WTC11 (cell line): Measurements from ENCODE around the gene TBC1D14. TPM values are rescaled to one million over a fixed set of nuclear protein-coding genes. Genes with fewer than 3 reads are reported as not detected.

Source experiments
- ATAC-seq: fragments of 200-7000 bp; cut with Tn5 transposase; 2 replicates; pipeline ENCODE4 v1.10.0; 2021; ENCODE audit warnings: mild to moderate bottlenecking, moderate library complexity
- CTCF ChIA-PET: fragments of 300-600 bp; sonication (Branson Sonifier 250); formaldehyde crosslinking; loops from one replicate; lab custom pipeline; 2021; ENCODE audit warnings: antibody characterized with exemption; lab: Charles Lee
- POLR2A ChIA-PET: fragments of 350-600 bp; sonication (Branson Sonifier 250); formaldehyde crosslinking; loops from one replicate; lab custom pipeline; 2021; ENCODE audit warnings: antibody characterized with exemption; lab: Charles Lee
- DNase-seq: peaks from one replicate; pipeline ENCODE4 v3.0.0; 2021; ENCODE audit warnings: low spot score
- H3K27ac Mint-ChIP-seq: 2 replicates; pipeline ENCODE4 v1.8.0; 2021; ENCODE audit warnings: mixed read lengths
- H3K27me3 Mint-ChIP-seq: 2 replicates; pipeline ENCODE4 v1.8.0; 2021; ENCODE audit warnings: low read depth, mild to moderate bottlenecking, moderate library complexity, mixed read lengths
- H3K36me3 Mint-ChIP-seq: 2 replicates; pipeline ENCODE4 v1.8.0; 2021; ENCODE audit warnings: mixed read lengths
- H3K4me1 Mint-ChIP-seq: 2 replicates; pipeline ENCODE4 v1.8.0; 2022; ENCODE audit warnings: mixed read lengths
- H3K4me3 Mint-ChIP-seq: 2 replicates; pipeline ENCODE4 v1.8.0; 2021; ENCODE audit warnings: mild to moderate bottlenecking, moderate library complexity, mixed read lengths
- H3K9me3 Mint-ChIP-seq: 2 replicates; pipeline ENCODE4 v1.8.0; 2021; ENCODE audit warnings: mixed read lengths
- CREB1 ChIP-seq: sonication (generic); formaldehyde crosslinking; IDR thresholded peaks from 2 replicates; pipeline ENCODE4 v1.8.0; 2023; ENCODE audit warnings: mild to moderate bottlenecking, missing genetic modification reagents
- ETV6 ChIP-seq: sonication (generic); formaldehyde crosslinking; IDR thresholded peaks from 2 replicates; pipeline ENCODE4 v1.8.1; 2022; ENCODE audit warnings: mild to moderate bottlenecking, missing genetic modification reagents
- FOXJ3 ChIP-seq: sonication (generic); formaldehyde crosslinking; IDR thresholded peaks from 2 replicates; pipeline ENCODE4 v1.9.0; 2021; ENCODE audit warnings: missing genetic modification reagents, mild to moderate bottlenecking, borderline replicate concordance
- FOXP4 ChIP-seq: sonication (generic); formaldehyde crosslinking; IDR thresholded peaks from 2 replicates; pipeline ENCODE4 v1.8.0; 2022; ENCODE audit warnings: mild to moderate bottlenecking, missing genetic modification reagents
- IRF1 ChIP-seq: sonication (generic); formaldehyde crosslinking; IDR thresholded peaks from 2 replicates; pipeline ENCODE4 v1.8.0; 2023; ENCODE audit warnings: missing genetic modification reagents
- MAX ChIP-seq: sonication (generic); formaldehyde crosslinking; IDR thresholded peaks from 2 replicates; pipeline ENCODE4 v1.8.0; 2022; ENCODE audit warnings: mild to moderate bottlenecking, missing genetic modification reagents
- MXD4 ChIP-seq: fragments of 250-450 bp; sonication (Bioruptor Pico); IDR thresholded peaks from 2 replicates; pipeline ENCODE4 v1.8.0; 2021; ENCODE audit warnings: mild to moderate bottlenecking, moderate library complexity, borderline replicate concordance
- NFATC4 ChIP-seq: fragments of 250-450 bp; sonication (Bioruptor Pico); IDR thresholded peaks from 2 replicates; pipeline ENCODE4 v1.9.0; 2021; ENCODE audit warnings: mild to moderate bottlenecking
- NR1H2 ChIP-seq: sonication (generic); formaldehyde crosslinking; IDR thresholded peaks from 2 replicates; pipeline ENCODE4 v1.9.0; 2021; ENCODE audit warnings: mild to moderate bottlenecking, moderate library complexity, missing genetic modification reagents
- NR3C1 ChIP-seq: sonication (generic); formaldehyde crosslinking; conservative IDR thresholded peaks from 2 replicates; pipeline ENCODE4 v1.8.1; 2023; ENCODE audit warnings: low read depth, mild to moderate bottlenecking, missing genetic modification reagents
- RELA ChIP-seq: sonication (generic); formaldehyde crosslinking; IDR thresholded peaks from 2 replicates; pipeline ENCODE4 v1.8.1; 2022; ENCODE audit warnings: missing genetic modification reagents, mild to moderate bottlenecking, borderline replicate concordance
- RORB ChIP-seq: fragments of 250-450 bp; sonication (Bioruptor Pico); IDR thresholded peaks from 2 replicates; pipeline ENCODE4 v1.9.0; 2021; ENCODE audit warnings: mild to moderate bottlenecking
- total RNA-seq: library from RNA; stranded (reverse); gene quantifications from 3 replicates; pipeline ENCODE4 v1.2.3, GENCODE V29; 2021
- TF ChIP-seq, protein P1 (sequence below): fragments of 250-450 bp; sonication (Bioruptor Pico); IDR thresholded peaks from 2 replicates; pipeline ENCODE4 v1.9.0; 2021; ENCODE audit warnings: mild to moderate bottlenecking, borderline replicate concordance
- TF ChIP-seq, protein P2 (sequence below): sonication (generic); formaldehyde crosslinking; IDR thresholded peaks from 2 replicates; pipeline ENCODE4 v1.8.0; 2023; ENCODE audit warnings: missing genetic modification reagents, mild to moderate bottlenecking, borderline replicate concordance
- TF ChIP-seq, protein P3 (sequence below): fragments of 250-450 bp; sonication (Bioruptor Pico); IDR thresholded peaks from 2 replicates; pipeline ENCODE4 v1.9.0; 2021; ENCODE audit warnings: mild to moderate bottlenecking

Gene TBC1D14
- total RNA-seq, 1 experiment from 2014 or later, result 45.1 TPM

DNA sequence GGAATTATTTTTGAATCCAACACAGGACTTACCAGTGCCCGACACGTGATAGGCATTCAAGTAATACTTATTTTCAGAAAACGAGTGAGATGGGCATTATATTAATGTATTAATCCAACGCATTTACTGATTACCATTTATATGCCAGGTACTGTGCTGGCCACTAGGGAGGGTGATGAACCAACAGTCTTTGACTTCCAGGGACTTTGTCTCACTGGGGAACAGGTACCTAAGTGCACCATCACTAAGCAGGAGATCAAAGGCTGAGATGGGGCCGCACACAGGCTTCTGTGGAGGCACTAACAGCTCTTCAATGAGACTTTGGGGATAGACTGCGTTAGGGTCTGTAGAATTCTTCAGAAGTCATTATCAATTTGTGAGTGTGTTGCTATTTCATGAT is 127.8 kb downstream of the TBC1D14 start (continued):
- TF ChIP-seq, protein P1, sequence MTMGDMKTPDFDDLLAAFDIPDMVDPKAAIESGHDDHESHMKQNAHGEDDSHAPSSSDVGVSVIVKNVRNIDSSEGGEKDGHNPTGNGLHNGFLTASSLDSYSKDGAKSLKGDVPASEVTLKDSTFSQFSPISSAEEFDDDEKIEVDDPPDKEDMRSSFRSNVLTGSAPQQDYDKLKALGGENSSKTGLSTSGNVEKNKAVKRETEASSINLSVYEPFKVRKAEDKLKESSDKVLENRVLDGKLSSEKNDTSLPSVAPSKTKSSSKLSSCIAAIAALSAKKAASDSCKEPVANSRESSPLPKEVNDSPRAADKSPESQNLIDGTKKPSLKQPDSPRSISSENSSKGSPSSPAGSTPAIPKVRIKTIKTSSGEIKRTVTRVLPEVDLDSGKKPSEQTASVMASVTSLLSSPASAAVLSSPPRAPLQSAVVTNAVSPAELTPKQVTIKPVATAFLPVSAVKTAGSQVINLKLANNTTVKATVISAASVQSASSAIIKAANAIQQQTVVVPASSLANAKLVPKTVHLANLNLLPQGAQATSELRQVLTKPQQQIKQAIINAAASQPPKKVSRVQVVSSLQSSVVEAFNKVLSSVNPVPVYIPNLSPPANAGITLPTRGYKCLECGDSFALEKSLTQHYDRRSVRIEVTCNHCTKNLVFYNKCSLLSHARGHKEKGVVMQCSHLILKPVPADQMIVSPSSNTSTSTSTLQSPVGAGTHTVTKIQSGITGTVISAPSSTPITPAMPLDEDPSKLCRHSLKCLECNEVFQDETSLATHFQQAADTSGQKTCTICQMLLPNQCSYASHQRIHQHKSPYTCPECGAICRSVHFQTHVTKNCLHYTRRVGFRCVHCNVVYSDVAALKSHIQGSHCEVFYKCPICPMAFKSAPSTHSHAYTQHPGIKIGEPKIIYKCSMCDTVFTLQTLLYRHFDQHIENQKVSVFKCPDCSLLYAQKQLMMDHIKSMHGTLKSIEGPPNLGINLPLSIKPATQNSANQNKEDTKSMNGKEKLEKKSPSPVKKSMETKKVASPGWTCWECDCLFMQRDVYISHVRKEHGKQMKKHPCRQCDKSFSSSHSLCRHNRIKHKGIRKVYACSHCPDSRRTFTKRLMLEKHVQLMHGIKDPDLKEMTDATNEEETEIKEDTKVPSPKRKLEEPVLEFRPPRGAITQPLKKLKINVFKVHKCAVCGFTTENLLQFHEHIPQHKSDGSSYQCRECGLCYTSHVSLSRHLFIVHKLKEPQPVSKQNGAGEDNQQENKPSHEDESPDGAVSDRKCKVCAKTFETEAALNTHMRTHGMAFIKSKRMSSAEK (CRISPR knock-in tag), result no peak
- TF ChIP-seq CREB1 (CRISPR knock-in tag), result no peak
- TF ChIP-seq, all 79 proteins: peak for 0

- H3K36me3 Mint-ChIP-seq, result no peaks in the 10 kb centered on the region
- no peak overlapping the region for H3K27ac Mint-ChIP-seq
- POLR2A ChIA-PET, result no interaction called here
- DNase-seq (no peak), ATAC-seq (no peak)
- H3K4me1 Mint-ChIP-seq, result peaks cover 28% of the 10 kb centered on the region
- H3K27me3 Mint-ChIP-seq, result peaks cover 30% of the 10 kb centered on the region
- H3K4me3 Mint-ChIP-seq, result no peak overlapping the region
- TF ChIP-seq FOXP4 (CRISPR knock-in tag), result no peak
- TF ChIP-seq, protein P2, sequence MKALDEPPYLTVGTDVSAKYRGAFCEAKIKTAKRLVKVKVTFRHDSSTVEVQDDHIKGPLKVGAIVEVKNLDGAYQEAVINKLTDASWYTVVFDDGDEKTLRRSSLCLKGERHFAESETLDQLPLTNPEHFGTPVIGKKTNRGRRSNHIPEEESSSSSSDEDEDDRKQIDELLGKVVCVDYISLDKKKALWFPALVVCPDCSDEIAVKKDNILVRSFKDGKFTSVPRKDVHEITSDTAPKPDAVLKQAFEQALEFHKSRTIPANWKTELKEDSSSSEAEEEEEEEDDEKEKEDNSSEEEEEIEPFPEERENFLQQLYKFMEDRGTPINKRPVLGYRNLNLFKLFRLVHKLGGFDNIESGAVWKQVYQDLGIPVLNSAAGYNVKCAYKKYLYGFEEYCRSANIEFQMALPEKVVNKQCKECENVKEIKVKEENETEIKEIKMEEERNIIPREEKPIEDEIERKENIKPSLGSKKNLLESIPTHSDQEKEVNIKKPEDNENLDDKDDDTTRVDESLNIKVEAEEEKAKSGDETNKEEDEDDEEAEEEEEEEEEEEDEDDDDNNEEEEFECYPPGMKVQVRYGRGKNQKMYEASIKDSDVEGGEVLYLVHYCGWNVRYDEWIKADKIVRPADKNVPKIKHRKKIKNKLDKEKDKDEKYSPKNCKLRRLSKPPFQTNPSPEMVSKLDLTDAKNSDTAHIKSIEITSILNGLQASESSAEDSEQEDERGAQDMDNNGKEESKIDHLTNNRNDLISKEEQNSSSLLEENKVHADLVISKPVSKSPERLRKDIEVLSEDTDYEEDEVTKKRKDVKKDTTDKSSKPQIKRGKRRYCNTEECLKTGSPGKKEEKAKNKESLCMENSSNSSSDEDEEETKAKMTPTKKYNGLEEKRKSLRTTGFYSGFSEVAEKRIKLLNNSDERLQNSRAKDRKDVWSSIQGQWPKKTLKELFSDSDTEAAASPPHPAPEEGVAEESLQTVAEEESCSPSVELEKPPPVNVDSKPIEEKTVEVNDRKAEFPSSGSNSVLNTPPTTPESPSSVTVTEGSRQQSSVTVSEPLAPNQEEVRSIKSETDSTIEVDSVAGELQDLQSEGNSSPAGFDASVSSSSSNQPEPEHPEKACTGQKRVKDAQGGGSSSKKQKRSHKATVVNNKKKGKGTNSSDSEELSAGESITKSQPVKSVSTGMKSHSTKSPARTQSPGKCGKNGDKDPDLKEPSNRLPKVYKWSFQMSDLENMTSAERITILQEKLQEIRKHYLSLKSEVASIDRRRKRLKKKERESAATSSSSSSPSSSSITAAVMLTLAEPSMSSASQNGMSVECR (CRISPR knock-in tag), result no peak
- no peak for TF ChIP-seq FOXJ3 (CRISPR knock-in tag)
- no peak for TF ChIP-seq NR1H2 (CRISPR knock-in tag)
- no peak for TF ChIP-seq NR3C1
- no peak for TF ChIP-seq ETV6 (CRISPR knock-in tag)
- TF ChIP-seq, protein P1 (CRISPR knock-in tag), result no peak
- no peak for TF ChIP-seq MAX (CRISPR knock-in tag)
- no peak for TF ChIP-seq IRF1
- TF ChIP-seq NFATC4 (CRISPR knock-in tag), result no peak
- TF ChIP-seq, protein P3, sequence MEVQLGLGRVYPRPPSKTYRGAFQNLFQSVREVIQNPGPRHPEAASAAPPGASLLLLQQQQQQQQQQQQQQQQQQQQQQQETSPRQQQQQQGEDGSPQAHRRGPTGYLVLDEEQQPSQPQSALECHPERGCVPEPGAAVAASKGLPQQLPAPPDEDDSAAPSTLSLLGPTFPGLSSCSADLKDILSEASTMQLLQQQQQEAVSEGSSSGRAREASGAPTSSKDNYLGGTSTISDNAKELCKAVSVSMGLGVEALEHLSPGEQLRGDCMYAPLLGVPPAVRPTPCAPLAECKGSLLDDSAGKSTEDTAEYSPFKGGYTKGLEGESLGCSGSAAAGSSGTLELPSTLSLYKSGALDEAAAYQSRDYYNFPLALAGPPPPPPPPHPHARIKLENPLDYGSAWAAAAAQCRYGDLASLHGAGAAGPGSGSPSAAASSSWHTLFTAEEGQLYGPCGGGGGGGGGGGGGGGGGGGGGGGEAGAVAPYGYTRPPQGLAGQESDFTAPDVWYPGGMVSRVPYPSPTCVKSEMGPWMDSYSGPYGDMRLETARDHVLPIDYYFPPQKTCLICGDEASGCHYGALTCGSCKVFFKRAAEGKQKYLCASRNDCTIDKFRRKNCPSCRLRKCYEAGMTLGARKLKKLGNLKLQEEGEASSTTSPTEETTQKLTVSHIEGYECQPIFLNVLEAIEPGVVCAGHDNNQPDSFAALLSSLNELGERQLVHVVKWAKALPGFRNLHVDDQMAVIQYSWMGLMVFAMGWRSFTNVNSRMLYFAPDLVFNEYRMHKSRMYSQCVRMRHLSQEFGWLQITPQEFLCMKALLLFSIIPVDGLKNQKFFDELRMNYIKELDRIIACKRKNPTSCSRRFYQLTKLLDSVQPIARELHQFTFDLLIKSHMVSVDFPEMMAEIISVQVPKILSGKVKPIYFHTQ, result no peak
- no peak for TF ChIP-seq RORB (CRISPR knock-in tag)
- TF ChIP-seq RELA, result no peak
- no peak for TF ChIP-seq MXD4
- H3K9me3 Mint-ChIP-seq, result no peaks in the 10 kb centered on the region
- CTCF ChIA-PET, result interaction anchor here (3.2 to 6.9 kb wide), 2 partner anchors 27 to 61 kb away, joined by 25 to 118 read pairs; partner anchors contain the start of gene GRPEL1
Observed at GRCh38 chr4:7040765-7041164, 131.1 kb downstream of the TBC1D14 start.
